ENCODE results near the gene WDR54.

Gene WDR54

DNA sequence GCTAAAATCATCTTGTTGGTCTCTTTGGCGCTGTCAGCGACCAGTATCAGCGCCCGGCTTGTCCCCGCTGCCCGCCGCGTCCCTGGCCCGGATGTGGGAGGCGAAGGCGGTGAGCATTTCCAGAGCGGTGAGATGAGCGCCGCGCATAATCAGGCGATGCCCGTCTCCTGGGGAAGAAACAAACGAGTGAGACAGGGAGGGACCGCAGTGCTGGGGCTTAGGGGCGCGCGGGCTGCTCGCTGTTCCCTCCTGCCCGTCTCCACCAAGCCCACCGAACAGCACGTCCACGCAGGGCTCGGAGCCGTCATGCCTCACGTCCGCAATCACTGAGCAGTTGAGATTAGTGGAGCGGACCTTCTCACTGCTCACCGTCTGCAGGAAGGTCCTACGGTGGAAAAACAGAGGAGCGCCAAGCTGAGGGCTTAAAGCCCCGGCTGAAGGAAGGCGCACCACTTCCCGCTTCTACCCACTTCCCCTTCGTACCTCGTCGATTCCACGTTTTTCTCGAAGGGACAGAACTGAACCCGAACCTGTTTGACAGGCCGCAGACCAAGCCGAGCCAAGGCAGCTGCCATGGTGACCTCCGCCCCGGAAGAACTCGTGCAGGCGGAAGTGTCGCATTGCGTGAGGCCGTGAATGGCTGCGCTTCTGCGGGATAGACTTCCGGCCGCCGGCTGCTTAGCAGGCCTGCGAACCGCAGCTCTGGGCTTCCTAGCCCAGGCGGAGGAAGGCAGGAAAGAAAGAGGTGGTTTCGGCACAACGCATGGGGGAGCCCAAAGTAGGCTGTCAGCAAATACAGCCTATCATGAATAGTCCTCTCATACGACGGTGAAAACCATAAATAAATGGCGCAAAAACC, 50.8 kb downstream of the WDR54 start, which contains the start of gene MRPL53:
Gene MRPL53, minus strand, starts transcription at position 595 of the 859 bp plus-strand sequence. Its CDS starts 20 bp downstream, at position 575.
- Histone ChIP-seq H3K4me1 (ENCODE audit: low read depth, poor library complexity, severe bottlenecking) (peaks cover 26% of the 10 kb centered on the region), H3K4me3 (IDR thresholded peaks at IDR 0.05; ENCODE audit: insufficient read depth, low read depth, low read length) (peak within 1 kb of the TSS; percentile 87), H3K79me2 (ENCODE audit: insufficient read depth, low read depth) (peaks cover 7% of the 10 kb centered on the region; the same call in 1 of the 2 replicates), H3K27ac (peak within 1 kb of the TSS; percentile 78), H3K9ac (peak within 1 kb of the TSS; percentile 61), H3K36me3 (ENCODE audit: insufficient read depth) (no peaks in the 10 kb centered on the region), H4K20me1 (ENCODE audit: insufficient read depth) (no peaks in the 10 kb centered on the region), H3K27me3 (ENCODE audit: insufficient read depth, low read depth) (no peaks in the 10 kb centered on the region), H2AFZ (ENCODE audit: low read depth) (peak within 1 kb of the TSS; percentile 60), H3K4me2 (peak within 1 kb of the TSS; percentile 72)
- TF ChIP-seq CTCF (conservative IDR thresholded peaks at IDR 0.05; ENCODE audit: low read depth, low read length) = no peak

GRCh38 chr2:74472945-74473258, 51.4 kb downstream of the WDR54 start:
- no peak for TF ChIP-seq CTCF (conservative IDR thresholded peaks at IDR 0.05; ENCODE audit: low read depth, low read length)
- Histone ChIP-seq H2AFZ (ENCODE audit: low read depth) (peak overlapping the region; percentile 60), H3K79me2 (ENCODE audit: insufficient read depth, low read depth) (peaks cover 7% of the 10 kb centered on the region; the same call in 1 of the 2 replicates), H3K4me2 (peak overlapping the region; percentile 72), H3K4me3 (IDR thresholded peaks at IDR 0.05; ENCODE audit: insufficient read depth, low read depth, low read length) (no peak overlapping the region), H3K27me3 (ENCODE audit: insufficient read depth, low read depth) (no peaks in the 10 kb centered on the region), H4K20me1 (ENCODE audit: insufficient read depth) (no peaks in the 10 kb centered on the region), H3K27ac (peak overlapping the region; percentile 78), H3K9ac (peak overlapping the region; percentile 61; the same call in 1 of the 2 replicates), H3K36me3 (ENCODE audit: insufficient read depth) (no peaks in the 10 kb centered on the region), H3K4me1 (ENCODE audit: low read depth, poor library complexity, severe bottlenecking) (peaks cover 26% of the 10 kb centered on the region)

GRCh38 chr2:74474481-74474880, 53.0 kb downstream of the WDR54 start:
- Histone ChIP-seq H3K79me2 (ENCODE audit: insufficient read depth, low read depth) (peaks cover 7% of the 10 kb centered on the region; the same call in 1 of the 2 replicates), H3K9ac (no peak overlapping the region), H3K27me3 (ENCODE audit: insufficient read depth, low read depth) (no peaks in the 10 kb centered on the region), H3K4me1 (ENCODE audit: low read depth, poor library complexity, severe bottlenecking) (peaks cover 28% of the 10 kb centered on the region), H3K36me3 (ENCODE audit: insufficient read depth) (no peaks in the 10 kb centered on the region), H4K20me1 (ENCODE audit: insufficient read depth) (no peaks in the 10 kb centered on the region), H3K4me2 (no peak overlapping the region), H3K27ac (no peak overlapping the region), H3K4me3 (IDR thresholded peaks at IDR 0.05; ENCODE audit: insufficient read depth, low read depth, low read length) (no peak overlapping the region), H2AFZ (ENCODE audit: low read depth) (no peak overlapping the region)
- no peak for TF ChIP-seq CTCF (conservative IDR thresholded peaks at IDR 0.05; ENCODE audit: low read depth, low read length)

DNA sequence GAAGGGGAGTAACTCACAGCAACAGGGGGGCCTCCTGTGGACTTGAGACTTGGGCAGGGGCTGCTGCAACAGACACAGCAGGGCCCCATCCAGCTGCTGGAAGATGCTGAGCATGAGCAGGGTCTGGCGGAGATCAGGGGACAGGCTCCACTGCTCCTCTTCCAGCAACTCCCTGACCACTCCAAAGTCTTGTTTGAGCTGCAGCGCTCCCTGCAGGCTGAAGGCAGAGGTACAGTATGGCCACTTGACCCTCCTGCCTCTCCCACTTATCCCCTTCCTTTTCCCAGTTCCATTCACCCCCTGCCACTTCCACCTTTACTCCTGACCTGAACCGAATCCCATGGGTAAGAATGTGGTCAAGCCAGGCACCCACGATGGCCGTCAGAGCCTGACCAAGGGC, 53.4 kb downstream of the WDR54 start:
- H3K36me3 ChIP-seq (ENCODE audit: insufficient read depth) = no peaks in the 10 kb centered on the region
- peak; percentile 52 for TF ChIP-seq CTCF (conservative IDR thresholded peaks at IDR 0.05; ENCODE audit: low read depth, low read length)
- H3K4me1 ChIP-seq (ENCODE audit: low read depth, poor library complexity, severe bottlenecking) = peaks cover 25% of the 10 kb centered on the region

More for the DNA sequence above, 53.4 kb downstream of the WDR54 start:
- H4K20me1 ChIP-seq (ENCODE audit: insufficient read depth) = no peaks in the 10 kb centered on the region
- H3K27me3 ChIP-seq (ENCODE audit: insufficient read depth, low read depth) = no peaks in the 10 kb centered on the region
- no peak overlapping the region for H3K9ac ChIP-seq
- no peak overlapping the region for H2AFZ ChIP-seq (ENCODE audit: low read depth)
- H3K27ac ChIP-seq = no peak overlapping the region
- H3K4me2 ChIP-seq = no peak overlapping the region
- no peak overlapping the region for H3K4me3 ChIP-seq (IDR thresholded peaks at IDR 0.05; ENCODE audit: insufficient read depth, low read depth, low read length)
- peaks cover 7% of the 10 kb centered on the region; the same call in 1 of the 2 replicates for H3K79me2 ChIP-seq (ENCODE audit: insufficient read depth, low read depth)
